NCI-H510A (cell line): Measurements from ENCODE around the gene STING1.
"Not testable (repeated sequence)": the region's sequence is repeated elsewhere in the genome, so short reads cannot be mapped to it uniquely, and the experiment has no call there.

ENCODE experiments used
- DNase-seq: peaks from one replicate; lab custom pipeline; 2025; lab: John Stamatoyannopoulos, UW

STING1 gene

DNA sequence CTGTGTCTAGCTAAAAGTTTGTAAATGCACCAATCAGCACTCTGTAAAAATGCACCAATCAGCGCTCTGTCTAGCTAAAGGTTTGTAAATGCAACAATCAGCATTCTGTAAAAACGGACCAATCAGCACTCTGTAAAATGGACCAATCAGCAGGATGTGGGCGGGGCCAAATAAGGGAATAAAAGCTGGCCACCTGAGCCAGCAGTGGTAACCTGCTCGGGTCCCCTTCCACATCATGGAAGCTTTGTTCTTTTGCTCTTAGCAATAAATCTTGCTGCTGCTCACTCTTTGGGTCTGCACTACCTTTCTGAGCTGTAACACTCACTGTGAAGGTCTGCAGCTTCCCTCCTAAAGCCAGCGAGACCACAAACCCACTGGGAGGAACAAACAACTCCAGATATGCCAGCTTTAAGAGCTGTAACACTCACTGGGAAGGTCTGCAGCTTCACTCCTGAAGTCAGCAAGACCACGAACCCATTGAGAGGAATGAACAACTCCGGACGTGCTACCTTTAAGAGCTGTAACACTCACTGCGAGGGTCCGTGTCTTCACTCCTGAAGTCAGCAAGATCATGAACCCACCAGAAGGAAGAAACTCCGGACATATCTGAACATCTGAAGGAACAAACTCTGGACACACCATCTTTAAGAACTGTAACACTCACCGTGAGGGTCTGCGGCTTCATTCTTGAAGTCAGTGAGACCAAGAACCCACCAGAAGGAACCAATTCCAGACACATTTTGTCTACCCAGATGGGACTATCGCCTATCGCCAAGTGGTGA, 20.7 kb upstream of the STING1 start:
- not testable (repeated sequence) for DNase-seq

DNA sequence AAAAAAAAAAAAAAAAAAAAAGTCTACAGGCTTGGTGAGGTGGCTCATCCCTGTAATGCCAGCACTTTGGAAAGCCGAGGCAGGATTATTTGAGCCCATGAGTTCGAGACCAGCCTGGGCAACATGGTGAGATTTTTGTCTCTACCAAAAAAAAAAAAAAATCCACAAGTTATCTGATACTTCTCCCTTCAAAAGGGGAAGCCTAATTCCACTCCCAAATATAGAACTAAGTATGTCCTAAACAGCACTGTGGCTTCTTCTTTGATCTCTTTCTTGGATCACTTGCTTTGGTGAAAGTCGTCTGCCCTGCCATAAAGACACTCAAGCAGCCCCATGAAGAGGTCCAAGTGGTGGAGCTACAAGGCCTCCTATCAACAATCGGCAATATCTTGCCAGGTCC, 18.8 kb upstream of the STING1 start:
- DNase-seq: no peak

DNA sequence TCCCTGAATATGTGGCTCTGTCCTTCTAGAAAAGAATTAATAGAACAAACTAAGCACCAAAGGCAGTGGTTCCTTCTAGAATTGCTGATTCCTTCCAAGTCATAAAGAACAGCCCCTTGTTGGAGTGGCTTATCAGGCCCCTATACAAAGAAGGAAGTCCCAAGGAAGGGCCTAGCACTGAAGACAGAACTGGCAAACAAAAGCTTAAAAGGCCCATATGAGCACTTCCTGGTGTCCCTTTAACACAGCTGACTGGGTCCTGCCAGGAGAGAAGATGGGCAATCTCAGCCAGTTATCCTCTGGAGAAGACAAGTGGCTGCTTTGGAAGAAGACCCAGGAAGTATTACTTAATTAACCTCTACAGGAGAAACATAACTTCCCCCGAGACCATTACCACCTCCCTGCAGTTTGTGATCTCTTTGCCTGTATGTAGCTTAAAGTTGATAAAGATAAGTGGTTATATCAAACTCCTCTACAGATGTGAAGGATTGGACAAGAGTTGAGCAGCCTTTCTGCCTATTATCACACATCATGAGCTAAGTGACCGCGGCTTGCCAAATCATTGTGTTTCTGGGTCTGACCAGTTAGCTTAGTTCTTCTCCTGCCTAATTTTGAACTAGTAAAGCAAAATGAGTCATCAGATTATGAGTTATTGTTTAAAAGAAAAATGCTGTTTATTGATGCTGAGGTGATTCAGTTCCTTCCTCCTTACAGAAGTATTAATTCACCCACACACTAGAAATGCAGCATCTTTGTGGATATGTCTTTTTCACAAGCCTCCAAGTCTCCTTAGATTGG, 13.3 kb upstream of the STING1 start:
- no peak for DNase-seq

DNA sequence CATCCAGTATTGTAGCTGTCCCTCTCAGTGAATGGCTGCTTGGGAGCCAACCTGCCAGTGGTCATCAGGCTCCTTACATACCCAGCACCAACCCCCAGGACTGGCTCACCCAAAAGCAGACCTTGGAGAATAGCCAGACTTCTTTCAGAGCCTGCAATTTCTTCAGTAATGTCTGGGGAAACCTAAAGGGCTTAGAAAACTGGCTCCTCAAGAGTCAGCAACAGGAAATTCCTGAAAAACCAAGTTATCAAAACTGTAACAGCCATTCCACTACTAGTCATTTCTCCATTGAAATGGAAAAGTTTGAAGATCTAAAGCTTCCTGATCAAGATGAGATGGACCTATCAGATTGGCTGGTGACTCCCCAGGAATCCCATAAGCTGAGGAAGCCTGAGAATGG, 12.3 kb upstream of the STING1 start:
- DNase-seq: no peak

DNA sequence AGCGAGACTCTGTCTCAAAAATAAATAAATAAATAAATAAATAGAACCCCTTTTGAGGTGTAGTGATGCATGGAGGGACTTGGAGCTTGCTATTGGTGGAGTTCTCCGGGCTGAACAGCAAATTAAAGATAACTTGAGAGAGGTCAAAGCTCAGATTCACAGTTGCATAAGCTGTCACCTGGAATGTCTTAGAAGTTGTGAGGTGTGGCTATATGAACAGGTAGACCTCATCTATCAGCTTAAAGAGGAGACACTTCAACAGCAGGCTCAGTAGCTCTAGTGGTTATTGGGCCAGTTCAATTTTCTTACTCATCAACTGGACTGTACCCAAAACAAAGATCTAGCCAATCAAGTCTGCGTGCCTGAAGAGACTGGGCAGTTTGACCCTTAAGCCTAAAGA, 11.7 kb upstream of the STING1 start:
- DNase-seq: no peak

DNA sequence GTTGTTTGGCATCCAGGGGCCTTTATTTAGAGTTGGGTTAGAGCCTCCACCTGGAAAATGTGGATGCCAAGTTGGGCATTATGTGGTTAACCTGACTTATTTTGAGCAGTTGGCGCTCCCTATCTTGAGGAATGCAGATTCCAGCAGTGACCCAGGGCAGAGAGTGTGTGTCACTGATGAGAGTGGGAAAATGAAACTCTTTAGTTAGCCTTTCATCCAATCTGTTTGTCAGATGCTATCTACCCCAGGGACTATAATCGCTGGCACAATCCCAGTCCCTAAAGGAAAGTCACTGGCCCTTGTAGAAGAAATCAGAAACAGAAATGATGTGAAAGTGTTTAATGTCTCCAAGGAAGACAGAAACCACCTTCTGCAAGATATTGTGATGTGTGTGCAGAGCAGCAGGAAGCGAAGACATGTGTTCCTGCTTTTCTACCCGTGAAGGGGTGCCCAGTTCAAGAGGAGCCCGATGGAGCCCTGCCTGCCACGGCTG, 10.2 kb upstream of the STING1 start:
- DNase-seq: no peak

DNA sequence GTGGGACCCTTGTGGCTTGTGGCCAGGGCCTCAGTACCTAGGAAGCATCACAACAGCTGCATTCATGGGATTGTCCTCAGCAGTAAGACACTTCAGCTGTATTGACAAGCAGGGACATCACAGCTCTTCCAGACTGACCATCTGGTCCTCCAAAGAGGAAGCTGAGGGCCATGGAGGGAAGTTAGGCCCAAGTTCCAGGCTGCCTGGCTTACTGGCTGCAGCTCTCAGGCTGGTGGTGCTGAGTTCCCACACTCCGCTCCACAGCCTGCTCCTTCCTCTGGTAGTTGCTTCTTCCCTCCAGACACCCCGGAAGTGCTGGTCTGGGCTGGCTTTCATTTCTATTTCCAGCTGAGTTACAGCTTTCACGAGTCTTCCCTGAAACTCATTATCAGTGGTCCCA, 5.7 kb upstream of the STING1 start:
- no peak for DNase-seq

DNA sequence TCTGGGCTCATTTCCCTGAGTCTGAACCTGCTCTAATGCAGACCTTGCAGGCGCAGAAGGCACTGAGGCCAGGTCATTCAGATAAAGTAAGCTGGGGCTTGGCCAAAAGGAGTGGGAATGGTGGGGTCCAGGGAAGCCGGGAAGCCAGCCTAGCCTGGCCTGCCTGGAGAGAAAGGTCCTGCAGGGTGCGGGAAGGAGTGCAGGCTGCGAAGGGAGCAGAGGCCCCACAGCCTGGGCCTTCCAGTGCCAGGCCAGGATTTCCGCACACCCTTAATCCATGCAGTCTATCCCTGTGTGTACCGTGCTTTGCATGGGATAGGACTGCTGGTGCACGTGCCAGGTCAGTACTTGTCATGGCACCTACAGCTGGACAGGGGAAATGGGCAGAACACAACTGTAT, 3.6 kb upstream of the STING1 start:
- DNase-seq: no peak

DNA sequence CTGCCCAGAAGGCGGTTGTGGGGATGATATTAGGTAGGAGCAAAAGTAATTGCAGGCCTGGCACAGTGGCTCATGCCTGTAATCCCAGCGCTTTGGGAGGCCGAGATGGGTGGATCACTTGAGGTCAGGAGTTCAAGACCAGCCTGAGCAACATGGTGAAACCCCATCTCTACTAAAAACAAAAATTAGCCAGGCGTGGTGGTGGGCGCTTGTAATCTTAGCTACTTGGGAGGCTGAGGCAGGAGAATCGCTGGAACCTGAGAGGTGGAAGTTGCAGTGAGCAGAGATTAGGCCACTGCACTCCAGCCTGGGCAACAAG, 291 bp upstream of the STING1 start:
- DNase-seq: not testable (repeated sequence)

DNA sequence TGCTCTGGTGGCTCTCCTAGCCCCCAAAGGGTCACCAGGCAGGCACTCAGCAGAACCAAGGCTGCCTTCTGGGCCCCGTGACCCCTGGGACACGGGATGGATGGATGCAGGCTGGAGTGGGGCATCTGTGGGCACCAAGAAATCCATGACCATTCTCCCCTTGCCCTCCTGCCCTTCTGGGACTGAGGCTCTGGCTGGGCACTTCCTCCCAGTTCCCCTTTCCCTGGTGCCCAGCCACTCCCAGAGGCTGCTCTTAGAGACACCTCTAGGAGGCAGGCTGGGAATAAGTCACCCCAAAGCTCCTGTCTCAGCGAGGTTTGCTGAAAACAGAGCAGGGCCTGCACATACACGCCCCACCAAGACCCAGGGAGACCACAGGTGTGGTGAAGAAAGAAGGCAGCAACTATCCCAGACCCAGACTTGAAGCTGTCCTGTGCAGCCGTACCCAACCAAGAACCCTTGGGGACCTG, 943 bp downstream of the STING1 start:
- no peak for DNase-seq

DNA sequence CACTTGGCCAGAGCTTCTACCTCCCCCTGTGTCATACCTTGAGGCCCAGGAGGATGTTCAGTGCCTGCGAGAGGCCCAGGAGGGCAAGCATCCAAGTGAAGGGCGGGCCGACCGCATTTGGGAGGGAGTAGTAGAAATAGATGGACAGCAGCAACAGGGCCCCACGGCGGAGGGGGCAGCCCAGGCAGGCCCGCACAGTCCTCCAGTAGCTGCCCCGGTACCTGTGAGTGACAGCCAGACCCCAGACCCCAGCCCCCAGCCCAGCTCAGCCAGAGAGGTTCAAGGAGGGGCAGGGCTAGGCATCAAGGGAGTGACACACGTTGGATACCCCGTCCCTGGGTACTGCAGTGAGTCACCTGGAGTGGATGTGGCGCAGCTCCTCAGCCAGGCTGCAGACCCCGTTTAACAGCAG, 1.4 kb downstream of the STING1 start:
- no peak for DNase-seq

DNA sequence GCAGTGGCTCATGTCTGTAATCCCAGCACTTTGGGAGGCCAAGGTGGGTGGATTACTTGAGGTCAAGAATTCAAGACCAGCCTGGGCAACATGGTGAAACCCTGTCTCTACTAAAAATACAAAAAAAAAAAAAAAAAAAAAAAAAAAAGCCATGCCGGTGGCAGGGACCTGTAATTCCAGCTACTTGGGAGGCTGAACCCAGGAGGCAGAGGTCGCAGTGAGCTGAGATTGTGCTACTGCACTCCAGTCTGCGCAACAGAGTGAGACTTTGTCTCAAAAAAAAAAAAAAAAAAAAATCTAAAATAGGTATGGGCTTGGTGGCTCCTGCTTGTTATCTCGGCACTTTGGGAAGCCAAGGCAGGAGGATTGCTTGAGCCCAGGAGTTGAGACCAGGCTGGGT, 2.8 kb downstream of the STING1 start:
- not testable (repeated sequence) for DNase-seq

DNA sequence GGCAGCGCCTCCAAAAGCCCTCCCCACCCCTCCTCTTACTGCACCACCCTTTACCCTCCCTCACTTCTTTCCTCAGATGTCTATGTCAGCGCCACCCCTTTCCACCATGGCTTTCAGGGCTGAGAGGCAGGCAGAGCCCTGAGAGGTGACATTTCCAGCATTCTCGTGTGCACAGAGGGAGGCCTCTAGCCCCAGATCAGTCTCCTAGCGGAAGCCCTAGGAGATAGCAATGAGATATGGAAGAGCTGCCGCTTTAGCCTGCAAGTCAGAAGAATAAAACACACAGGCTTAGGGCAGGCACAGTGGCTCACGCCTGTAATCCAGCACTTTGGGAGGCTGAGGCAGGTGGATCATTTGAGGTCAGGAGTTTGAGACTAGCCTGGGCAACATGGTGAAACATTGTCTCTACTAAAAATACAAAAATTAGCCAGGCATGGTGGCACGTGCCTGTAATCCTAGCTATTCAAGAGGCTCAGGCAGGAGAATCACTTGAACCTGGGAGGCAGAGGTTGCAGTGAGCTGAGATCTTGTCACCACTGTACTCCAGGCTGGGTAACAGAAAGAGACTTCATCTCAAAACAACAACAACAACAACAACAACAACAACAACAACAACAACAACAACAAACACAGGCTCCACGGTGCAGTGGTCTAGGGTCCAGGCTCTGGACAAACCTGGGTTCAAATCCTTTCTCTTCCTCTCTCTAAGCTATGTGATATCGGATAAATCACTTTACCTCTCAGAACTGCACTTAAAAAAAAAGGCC, 3.7 kb downstream of the STING1 start:
- not testable (repeated sequence) for DNase-seq

DNA sequence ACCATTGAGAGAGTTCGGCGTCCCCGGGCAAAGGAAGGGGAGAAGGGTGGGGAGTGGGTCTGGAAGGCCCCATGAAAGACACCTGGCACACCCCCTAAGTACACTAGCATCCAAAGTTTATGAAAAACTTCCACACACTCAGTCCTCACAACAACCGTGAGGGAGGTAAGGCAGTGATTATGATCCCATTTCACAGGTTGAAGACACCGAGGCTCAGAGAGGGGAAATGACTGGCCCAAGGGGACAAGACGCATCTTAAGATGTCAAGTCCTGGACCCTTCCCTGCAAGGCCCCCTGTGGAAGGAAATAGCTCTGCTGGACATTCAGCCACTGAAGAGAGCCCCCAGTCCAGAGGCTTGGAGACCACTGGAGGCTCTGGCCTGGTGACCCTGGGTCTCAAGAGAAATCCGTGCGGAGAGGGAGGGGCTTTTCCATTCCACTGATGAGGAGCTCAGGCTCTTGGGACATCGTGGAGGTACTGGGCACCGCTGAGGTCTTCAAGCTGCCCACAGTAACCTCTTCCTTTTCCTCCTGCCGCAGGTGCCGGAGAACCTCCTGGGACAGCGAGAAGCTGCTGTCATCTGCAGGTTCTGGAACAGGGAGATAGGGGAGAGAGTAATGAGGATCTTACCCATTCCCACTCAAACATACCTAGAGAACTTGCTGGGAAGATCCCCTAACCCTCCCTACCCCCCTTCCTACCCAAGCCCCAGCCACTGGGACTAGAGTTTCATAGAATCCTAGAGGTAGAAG, 6.5 kb downstream of the STING1 start:
- no peak for DNase-seq

DNA sequence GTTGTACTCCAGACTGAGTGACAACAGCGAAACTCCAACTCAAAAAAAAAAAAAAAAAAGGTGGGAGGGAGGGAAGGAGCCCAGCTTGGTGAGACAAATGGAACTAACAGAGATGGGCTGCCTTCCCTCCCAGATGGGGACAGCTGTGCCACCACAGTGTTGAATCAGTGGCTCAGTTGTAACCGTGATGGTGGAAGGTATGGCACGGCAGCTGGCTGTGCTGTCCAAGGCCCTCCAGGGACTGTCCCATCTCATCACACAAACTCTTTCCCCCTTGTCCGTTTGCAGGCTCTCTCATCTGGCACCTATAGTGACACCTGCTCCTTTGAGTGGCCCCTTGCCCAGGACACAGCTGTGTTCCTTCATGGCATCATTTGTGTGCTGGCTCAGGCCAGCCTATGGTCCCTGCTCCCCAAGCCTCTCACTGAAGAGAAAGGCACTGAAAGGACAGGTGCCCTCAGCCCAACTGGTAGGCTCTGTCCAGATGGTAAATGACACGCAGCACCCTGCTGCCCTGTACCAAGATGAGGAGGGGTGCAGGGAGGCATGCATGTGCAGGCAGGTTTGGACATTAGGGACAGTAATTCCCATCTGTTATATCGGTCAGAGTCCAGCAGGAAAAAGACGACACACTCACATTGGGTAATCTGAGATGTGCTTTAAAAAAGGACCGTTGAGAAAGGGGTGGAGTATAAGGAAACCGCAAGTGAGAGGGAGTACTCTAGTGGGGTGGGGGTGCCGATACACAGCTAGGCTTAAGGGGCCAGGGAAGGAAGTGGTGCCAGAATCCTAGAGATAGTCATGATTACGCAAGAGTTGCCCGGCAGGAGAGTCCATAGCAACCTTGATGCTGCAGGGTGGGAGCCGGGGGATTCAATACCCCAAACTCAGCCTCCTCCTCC, 7.4 kb downstream of the STING1 start:
- no peak for DNase-seq

DNA sequence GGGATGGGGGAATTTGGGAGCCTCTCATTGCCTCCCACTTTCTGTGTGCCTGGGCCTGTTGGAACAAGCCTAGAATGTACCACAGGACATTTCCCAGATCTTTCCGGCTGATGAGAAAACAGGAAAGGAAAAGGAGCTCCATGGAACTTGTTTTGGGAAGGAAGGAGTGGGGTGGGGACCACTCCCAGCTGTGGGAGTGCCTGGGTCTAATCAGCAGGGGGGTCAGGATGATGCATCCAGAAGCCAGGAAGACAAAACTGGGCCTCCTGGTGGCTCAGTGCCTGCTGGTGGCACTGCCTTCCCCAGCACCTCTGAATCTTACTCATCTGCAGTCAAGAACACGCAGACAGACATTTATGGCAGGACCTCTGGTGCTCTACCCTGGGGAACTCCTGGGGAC, 9.0 kb downstream of the STING1 start:
- no peak for DNase-seq

DNA sequence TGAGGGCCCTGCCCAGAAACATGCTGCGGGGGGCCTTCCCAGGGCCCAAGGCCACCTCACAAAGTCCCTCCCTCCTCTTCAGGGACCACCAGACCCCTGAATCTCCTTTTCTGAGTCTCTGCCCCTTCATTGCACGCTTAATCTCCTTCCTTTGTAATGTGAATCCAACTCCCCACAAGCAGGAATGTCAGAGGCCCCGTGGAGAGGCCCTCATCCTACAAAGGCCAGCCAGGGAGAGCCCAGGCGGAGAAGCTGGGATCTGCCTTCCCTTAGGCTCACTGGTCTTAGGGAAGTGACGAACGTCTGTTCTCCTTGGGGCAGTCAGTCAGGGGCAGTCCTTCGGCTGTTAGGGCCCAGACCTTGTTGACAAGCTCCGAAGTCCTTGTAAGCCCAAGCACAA, 9.5 kb downstream of the STING1 start:
- no peak for DNase-seq

DNA sequence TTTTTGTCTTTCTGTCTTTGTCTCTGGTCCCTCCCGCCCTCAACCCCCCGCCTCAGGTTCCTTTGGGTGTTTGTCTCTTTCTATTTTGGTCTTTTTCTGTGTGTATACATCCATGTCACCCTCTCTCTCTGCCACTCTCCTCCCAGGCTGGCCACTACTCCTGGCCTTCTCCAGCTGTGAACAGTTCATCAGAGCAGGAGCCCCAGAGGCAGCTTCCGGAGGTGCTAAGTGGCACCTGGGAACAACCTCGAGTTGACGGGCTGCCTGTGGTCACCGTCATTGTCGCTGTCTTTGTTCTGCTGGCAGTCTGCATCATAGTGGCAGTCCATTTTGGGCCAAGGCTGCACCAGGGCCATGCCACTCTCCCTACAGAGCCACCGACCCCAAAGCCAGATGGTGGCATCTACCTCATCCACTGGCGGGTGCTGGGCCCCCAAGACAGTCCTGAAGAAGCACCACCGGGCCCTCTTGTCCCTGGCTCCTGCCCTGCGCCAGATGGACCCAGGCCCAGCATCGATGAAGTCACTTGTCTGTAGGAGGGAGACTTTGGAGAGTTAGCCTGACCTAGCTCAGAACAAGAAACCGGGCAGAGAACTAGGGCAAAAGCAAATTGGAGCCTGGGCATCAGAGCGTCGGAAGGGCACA, 10.1 kb downstream of the STING1 start:
- no peak for DNase-seq

DNA sequence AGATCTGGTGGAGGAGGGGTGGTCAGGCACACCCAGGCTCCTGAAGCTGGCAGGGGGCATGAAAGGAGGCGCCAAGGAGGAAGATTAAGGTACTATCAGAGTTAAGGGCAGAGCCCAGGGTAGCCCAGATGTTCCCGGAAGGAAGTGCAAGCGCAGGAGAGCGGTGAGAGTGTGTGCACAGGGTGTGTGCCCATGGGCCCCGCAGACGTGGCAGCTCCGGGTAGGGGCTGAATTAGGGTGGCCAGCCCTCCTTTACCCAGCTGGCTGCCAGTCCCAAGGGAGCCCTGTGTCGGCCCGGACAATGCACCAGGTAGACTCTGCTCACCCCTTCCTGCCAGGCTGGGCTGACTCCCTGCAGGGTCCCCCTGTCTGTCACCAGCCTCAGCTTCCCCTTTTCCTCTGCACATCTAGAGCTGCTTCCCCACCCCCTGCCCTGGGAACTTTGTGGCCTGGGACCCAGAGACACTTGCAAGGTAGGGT, 11.7 kb downstream of the STING1 start, which contains the start of gene SMIM33:
Gene SMIM33, plus strand, starts transcription at position 184 of the 480 bp plus-strand sequence. Its CDS starts 118 bp downstream, at position 302.
- no peak for DNase-seq

DNA sequence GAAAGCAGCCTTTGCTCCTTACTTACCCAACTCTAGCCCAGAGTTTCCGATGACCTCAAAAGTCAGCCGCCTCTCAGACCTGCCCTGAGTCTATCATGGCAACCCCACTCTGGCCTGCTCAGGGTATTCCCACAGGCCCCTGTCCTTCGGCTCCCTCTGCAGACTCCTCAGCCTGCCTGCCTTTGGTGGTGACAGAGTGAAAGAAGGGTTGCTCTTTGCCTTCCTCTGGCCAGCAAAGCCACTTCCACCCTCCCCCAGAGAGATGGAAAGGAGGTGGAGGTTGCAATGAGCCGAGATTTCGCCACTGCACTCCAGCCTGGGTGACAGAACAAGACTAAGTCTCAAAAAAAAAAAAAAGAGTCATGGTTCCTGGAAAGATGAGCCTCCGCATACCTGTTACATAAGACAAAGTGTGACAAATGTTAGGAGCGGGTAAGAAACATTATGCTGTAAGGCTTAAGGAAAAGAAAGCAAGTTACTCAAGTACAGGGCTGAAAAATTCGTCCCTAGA, 14.1 kb downstream of the STING1 start:
- no peak for DNase-seq
